IPS DF 19.7 (cell line): ENCODE results near the gene LTC4S.
"Not testable (repeated sequence)": the region's sequence is repeated elsewhere in the genome, so short reads cannot be mapped to it uniquely, and the experiment has no call there.

Source experiments
- DNase-seq: peaks from one replicate; pipeline ENCODE4 v3.0.0-alpha.2; 2013; ENCODE audit warnings: low read depth, low spot score

Gene LTC4S, protein sequence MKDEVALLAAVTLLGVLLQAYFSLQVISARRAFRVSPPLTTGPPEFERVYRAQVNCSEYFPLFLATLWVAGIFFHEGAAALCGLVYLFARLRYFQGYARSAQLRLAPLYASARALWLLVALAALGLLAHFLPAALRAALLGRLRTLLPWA

GRCh38 chr5:179793468-179794139, at the start of gene LTC4S:
Gene LTC4S, plus strand, starts transcription at chr5:179793986. Its CDS starts 95 bp downstream, at chr5:179794081.
- DNase-seq = no peak

GRCh38 chr5:179744106-179744505, 49.7 kb upstream of the LTC4S start:
- DNase-seq = not testable (repeated sequence)

DNA sequence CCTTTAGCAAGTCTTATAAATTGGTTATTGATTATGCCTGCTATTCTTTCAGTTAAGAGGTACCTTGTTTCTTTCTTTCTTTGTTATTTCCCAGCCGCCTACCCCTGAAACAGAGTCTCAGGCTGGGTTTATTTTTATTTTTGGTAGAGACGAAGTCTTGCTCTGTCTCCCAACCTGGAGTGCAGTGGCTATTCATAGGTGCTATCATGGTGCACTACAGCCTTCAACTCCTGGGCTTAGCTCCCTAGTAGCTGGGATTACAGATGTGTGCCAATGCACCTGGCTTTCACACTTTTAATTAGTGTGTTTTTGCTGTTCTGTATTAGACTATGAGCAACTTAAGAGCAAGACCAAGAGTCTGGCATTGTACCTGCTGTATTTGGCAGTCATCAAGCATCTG, 46.9 kb upstream of the LTC4S start:
- DNase-seq = no peak

DNA sequence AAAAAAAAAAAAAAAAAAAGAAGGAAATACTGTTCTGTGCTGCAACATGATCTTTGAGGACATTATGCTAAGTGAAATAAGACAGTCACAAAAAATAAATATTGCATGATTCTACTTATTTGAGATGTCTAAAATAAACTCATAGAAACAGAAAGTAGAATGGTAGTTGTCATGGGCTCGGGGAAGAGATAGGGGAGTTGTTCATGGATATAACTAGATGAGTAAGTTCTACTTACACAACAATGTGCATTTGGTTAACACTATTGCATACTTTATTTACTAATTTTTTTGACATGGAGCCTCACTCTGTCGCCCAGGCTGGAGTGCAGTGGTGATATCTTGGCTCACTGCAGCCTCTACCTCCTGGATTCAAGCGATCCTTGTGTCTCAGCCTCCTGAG, 46.0 kb upstream of the LTC4S start:
- no peak for DNase-seq

DNA sequence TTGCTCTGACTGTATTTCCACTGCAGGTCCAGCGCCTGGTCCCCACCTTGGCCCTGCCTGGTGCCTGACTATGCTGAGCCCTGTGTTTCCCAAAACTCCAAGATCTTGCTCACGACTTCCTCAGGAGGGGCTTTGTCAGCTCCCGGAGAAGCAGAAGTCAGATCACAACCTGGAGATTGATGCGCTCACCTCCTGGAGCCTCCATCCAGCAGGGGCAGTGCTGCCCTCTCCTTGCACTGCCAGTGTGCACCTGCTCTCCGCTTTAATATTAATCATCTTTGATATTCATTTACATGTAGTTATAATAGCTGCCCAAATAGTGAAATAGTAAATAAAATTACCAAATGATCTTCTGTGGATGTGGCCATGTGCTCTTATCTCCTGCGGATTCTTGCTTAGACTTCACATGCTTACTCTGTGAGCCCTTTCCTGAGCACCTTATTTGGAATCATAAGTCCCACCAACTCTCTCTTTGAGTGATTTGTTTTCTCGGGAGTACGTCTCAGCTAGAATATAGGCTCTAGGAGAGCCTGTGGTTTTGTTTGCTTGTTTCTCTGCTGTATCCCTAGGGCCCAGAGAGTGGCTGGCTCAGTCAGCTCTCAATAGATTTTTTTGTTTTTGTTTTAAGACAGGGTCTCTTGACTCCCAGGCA, 43.8 kb upstream of the LTC4S start:
- no peak for DNase-seq

- DNase-seq = no peak
Measured at GRCh38 chr5:179753971-179754370, 39.8 kb upstream of the LTC4S start.

GRCh38 chr5:179755022-179755421, 38.8 kb upstream of the LTC4S start:
- peak; percentile 54 for DNase-seq

DNA sequence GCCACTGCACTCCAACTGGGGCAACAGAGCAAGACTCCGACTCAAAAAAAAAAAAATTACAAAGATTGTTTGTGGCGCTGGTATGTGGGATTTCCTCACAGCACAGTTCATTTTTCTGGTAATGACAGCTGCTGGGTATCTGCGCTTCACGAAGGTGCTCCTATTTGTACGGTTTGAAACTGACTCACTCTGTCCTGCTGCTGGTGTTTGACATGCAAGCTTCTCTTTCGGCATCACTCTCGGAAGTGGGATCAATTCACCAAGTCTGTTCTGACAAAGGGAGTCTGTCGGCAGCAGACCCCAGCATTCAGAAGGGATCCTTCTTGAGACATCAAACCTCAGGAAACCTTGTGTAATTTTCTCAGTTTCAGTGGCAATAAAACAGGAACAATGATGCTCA, 34.8 kb upstream of the LTC4S start:
- no peak for DNase-seq

- no peak for DNase-seq
Measured at GRCh38 chr5:179759581-179760551, 33.9 kb upstream of the LTC4S start.

GRCh38 chr5:179762079-179762780, 31.6 kb upstream of the LTC4S start:
- DNase-seq = no peak

DNA sequence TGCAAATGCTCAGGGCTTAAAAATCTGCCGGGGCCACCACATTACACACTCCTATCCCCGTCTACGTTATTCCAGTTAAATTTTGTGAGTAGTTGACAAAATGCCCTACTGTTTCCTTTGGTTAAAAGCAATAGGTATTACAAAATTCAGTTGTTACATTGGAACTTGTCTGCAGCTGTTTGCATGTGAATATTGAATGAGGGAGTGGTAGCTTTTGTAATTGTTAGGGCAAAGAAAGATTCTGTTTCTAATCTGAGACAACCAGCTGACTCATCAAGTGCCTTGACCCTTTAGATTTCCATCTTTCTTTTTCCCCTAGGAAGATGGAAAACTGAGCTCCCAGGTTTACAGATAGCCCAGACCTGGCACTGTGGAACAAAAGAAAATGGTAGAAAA, 31.0 kb upstream of the LTC4S start:
- DNase-seq = no peak

DNA sequence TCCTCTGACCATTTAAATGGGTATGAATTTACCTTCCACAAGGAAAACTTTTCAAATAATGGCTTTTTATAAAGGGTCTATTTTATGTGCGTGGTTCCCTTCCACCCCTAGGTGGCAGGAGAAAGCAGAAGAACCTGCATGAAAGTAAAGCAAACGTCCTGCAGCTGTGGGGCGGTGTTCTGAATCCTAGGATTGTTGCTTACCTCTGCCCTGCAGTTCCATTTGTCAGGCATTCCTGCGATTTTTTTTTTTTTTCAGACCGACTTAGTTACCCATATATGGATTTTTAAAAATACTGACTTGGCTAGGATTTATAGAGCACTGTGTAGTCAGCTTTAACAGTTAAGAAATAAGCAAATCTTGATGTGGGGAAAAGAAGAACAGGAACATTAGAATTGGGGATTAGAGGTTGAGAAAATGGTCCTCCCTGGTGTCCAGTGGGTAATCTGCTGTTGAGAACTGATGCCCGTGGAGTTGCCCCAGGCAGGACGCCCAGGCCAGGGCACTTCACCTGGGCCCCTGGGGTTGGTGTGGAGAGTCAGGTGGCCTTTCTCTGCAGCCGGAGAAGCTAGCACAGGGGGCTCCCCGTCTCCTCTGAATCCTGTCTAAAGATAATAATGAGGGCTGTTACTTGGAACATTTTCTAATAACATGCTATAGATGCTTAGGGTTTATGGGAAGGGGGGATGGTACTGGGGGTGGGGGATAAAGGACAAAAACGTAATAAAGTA, 30.4 kb upstream of the LTC4S start:
- DNase-seq = peak; percentile 57

DNA sequence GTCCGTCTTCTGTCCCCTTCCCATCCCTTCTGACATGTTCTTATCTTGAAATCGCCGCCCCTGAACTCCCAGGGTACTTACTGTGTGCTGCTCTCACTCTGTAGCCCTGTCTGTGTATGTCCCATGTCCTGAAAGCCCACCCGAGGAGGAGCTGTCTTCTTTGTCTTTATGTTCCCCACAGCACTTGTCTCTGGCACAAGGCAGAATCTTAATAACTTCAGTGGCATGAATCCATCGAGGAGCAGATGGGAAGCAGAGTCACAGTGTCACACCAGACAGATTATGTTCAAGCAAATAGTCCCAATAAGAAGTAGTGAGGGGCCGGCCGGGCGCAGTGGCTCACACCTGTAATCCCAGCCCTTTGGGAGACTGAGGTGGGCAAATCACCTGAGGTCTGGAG, 29.7 kb upstream of the LTC4S start:
- DNase-seq = no peak

GRCh38 chr5:179765400-179765799, 28.4 kb upstream of the LTC4S start:
- no peak for DNase-seq

GRCh38 chr5:179766021-179766725, 27.6 kb upstream of the LTC4S start:
- no peak for DNase-seq

DNA sequence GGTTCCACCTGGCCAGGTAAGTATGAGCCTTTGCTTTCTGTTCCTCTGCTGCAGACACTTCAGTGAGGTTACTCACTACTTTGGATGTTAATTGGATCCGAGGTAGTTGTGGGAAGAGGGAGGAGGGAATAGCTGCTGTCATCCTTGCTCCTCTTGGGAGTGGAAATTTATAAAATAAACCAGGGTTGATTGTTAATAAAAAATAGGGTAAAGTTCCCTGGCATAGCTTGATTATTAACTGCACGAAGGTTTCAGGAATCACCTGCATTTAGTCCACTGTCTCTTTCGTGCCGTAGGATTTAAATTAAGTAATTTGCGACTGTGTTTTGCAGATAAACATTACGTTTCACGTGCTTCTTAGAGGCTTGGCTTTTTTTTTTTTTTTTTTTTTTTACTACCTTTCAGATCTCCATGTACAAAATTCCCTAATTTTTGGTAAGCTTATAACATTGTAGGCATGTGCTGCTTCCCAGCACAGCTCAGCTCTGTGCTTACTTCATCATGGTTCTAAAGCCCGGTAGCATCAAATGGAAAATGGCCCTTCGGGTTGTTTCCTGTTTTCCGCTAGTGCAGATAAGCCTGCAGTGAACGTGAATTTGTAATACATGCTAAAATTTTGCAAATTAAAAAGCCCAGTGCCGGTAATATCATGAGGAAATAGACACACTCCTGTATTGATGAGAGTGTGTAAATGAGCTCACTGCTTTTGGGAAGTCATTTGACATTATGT, 26.9 kb upstream of the LTC4S start:
- DNase-seq = no peak

DNA sequence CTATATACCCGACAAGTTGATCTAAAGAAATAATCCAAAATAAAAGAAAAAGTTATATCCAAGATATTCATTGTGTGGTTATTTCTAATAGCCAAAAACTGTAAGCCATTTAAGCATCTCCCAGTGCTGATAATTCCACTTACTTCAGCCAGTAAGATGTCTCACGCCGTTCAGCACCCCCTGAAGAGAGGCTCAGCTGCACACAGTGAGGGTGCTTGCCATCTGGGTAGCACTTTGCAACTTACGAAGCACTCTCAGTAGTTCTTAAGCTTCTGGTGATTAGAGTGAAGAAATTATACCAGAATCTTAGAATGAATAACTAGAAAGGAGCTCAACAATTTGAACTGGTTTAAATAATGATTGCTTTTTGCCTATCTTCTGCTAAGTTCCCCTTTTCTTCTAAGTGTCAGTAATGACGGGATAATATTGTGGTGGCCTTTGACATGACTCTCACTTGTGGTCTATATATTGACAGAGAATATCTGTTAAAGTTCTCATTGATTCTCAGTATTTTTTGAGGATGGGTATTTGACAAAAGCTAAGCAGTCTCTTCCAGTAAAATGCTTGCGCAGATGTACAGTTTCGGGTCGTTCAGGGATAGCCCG, 26.2 kb upstream of the LTC4S start:
- no peak for DNase-seq

GRCh38 chr5:179768326-179769085, 25.3 kb upstream of the LTC4S start:
- DNase-seq = peak; percentile 9
